NB4 (cell line): Measurements from ENCODE around the gene KCNJ12.

Experiments used
- DNase-seq: peaks from one replicate; pipeline ENCODE4 v3.0.0; 2010; ENCODE audit warnings: low read depth
- H3K4me3 ChIP-seq: one replicate; pipeline ENCODE4 v1.5.1; 2011; ENCODE audit warnings: mild to moderate bottlenecking, low read depth, low read length, moderate library complexity
- CTCF ChIP-seq: IDR thresholded peaks from one replicate; pipeline ENCODE4 v1.5.1; 2012; ENCODE audit warnings: low read depth, low read length
- MYC ChIP-seq: IDR thresholded peaks from 2 replicates; pipeline ENCODE4 v1.6.1; 2011; ENCODE audit warnings: low read depth, low read length
- POLR2A ChIP-seq: IDR thresholded peaks from 2 replicates; pipeline ENCODE4 v1.6.1; 2011; ENCODE audit warnings: mild to moderate bottlenecking; ENCODE audit not compliant: insufficient read length; ENCODE audit errors: extremely low read depth
- TF ChIP-seq, protein P1 (sequence below): IDR thresholded peaks from 2 replicates; pipeline ENCODE4 v1.6.1; 2011; ENCODE audit warnings: low read depth, low read length

The KCNJ12 gene

GRCh38 chr17:21382560-21383495 lies 6.7 kb downstream of the KCNJ12 start:
- TF ChIP-seq, protein P1, sequence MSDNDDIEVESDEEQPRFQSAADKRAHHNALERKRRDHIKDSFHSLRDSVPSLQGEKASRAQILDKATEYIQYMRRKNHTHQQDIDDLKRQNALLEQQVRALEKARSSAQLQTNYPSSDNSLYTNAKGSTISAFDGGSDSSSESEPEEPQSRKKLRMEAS = no peak
- TF ChIP-seq POLR2A (no peak), CTCF (no peak), MYC (no peak)
- no peak overlapping the region for H3K4me3 ChIP-seq
- DNase-seq = no peak

DNA sequence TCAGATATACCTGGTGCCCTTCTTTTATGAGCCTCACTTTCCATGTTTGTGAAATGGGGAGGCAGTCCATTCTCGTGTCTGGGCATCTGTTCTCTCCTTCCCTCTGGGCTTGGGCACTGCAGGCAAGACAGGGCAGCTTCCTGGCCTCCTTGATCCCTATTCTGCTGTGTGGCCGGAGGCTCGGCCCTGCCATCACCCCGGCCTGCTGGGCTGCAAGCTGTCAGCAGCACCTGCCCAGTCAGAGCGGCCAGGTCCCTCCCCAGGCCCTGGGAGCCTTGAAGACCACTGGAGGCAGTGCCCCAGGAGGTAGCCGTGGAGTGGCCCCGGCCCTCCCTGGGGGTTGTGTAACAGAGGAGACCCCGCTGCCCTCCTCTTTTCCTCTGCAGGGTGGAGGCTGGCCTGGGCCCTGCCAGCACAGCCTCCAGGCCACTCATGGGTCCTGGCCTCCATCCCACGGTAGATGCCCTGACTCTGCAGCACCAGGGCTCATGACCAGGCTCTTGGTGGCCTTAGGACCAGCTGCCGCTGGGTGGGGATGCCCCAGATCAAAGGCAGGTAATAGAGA lies 9.2 kb downstream of the KCNJ12 start:
- no peak for TF ChIP-seq CTCF
- no peak for TF ChIP-seq MYC
- TF ChIP-seq POLR2A = no peak
- TF ChIP-seq, protein P1 = no peak

GRCh38 chr17:21387616-21388015 lies 11.5 kb downstream of the KCNJ12 start:
- no peak overlapping the region for H3K4me3 ChIP-seq
- no peak for DNase-seq
- TF ChIP-seq CTCF = no peak
- TF ChIP-seq POLR2A = no peak
- TF ChIP-seq, protein P1 = no peak
- no peak for TF ChIP-seq MYC

More for the DNA sequence above, 9.2 kb downstream of the KCNJ12 start:
- H3K4me3 ChIP-seq = no peak overlapping the region
- DNase-seq = no peak

GRCh38 chr17:21388066-21388465 lies 11.9 kb downstream of the KCNJ12 start:
- no peak for DNase-seq
- no peak for TF ChIP-seq MYC
- TF ChIP-seq CTCF = no peak
- no peak for TF ChIP-seq POLR2A
- TF ChIP-seq, protein P1 = no peak
- H3K4me3 ChIP-seq = no peak overlapping the region

DNA sequence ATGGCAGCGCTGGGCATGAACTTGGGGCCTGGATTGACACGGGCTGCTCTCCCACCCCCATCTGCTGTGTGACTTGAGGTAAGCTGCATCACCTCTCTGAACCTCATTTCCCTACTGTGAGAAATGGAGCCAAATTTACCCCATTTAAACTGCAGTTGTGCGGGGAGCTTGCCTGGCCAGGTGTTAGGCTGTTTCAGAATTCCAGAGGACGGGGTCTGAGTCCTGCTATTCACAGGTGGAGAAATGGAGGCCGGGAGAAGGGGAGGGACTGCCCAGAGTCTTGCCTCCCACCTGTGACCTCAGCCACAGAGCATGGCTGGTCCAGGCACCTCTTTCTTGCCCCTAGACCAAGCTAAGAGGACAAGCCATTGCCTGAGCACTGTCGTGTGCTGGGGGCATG lies 12.8 kb downstream of the KCNJ12 start:
- TF ChIP-seq POLR2A (no peak), CTCF (no peak), MYC (no peak)
- TF ChIP-seq, protein P1 = no peak
- H3K4me3 ChIP-seq = no peak overlapping the region
- no peak for DNase-seq
